Adrenal gland (tissue), 12 donors: ENCODE data around the gene BIRC7. TPM values are rescaled to one million over a fixed set of nuclear protein-coding genes. Genes with fewer than 3 reads are reported as not detected.

Experiments used
- DNase-seq, 7 donors: peaks; one replicate each; pipeline ENCODE4 v3.0.0-alpha.2; 2019 to 2020
- H3K27ac ChIP-seq, 5 donors: fragments of 200-600 bp; sonication (generic) in 4 of 5; 1 replicate in 3 of 5; 2 replicates in 2 of 5; pipeline versions ENCODE4 v1.5.1 to v1.8.0; 2016 to 2020; ENCODE audit warnings: mild to moderate bottlenecking in 1 of 5
- H3K27me3 ChIP-seq: fragments of 200-600 bp; 2 replicates; pipeline ENCODE4 v1.8.0; 2021
- H3K36me3 ChIP-seq, 2 donors: fragments of 200-600 bp; replicated peaks in 1 of 2; 1 replicate in 1 of 2; 2 replicates in 1 of 2; pipeline versions ENCODE4 v1.5.1 to v1.8.0; 2018 to 2022
- H3K4me1 ChIP-seq, 2 donors: fragments of 200-600 bp; replicated peaks in 1 of 2; 1 replicate in 1 of 2; 2 replicates in 1 of 2; pipeline versions ENCODE4 v1.5.1 to v1.8.0; 2018 to 2021
- H3K4me3 ChIP-seq, 4 donors: fragments of 200-600 bp; sonication (generic) in 3 of 4; one replicate each; pipeline ENCODE4 v1.5.1; 2016 to 2018
- H3K9me3 ChIP-seq, 3 donors: fragments of 200-600 bp; sonication (generic) in 1 of 3; replicated peaks in 1 of 3; 1 replicate in 2 of 3; 2 replicates in 1 of 3; pipeline versions ENCODE4 v1.5.1 to v1.8.0; 2016 to 2021
- CTCF ChIP-seq, 6 experiments: fragments of 450-650 bp in 4 of 6; fragments of 200-600 bp in 2 of 6; sonication (generic) in 1 of 6; IDR thresholded peaks; 1 replicate in 5 of 6; 2 replicates in 1 of 6; pipeline versions ENCODE4 v1.5.1 to v1.8.0; 2016 to 2021; ENCODE audit warnings: antibody characterized with exemption in 6 of 6, mild to moderate bottlenecking in 2 of 6, moderate library complexity in 1 of 6
- POLR2A ChIP-seq, 2 donors: fragments of 450-650 bp; IDR thresholded peaks; one replicate each; pipeline ENCODE4 v1.6.1; 2017; ENCODE audit warnings: antibody characterized with exemption in 2 of 2, mild to moderate bottlenecking in 2 of 2, moderate library complexity in 1 of 2
- WGBS, 4 donors: extraction: QIAGEN DNeasy Blood & Tissue Kit in 2 of 4; methylation state at CpG; one replicate each; pipeline versions ENCODE4 v1.1.5 to v1.1.7; 2013 to 2017; 5-methylcytosine and 5-hydroxymethylcytosine counted together
- intact Hi-C, 2 donors: fragments of 100-400 bp; cut with DNase I; formaldehyde crosslinking; loops; one replicate each; pipeline versions ENCODE4 v1.14.1 to v1.15.0; 2022 to 2023
- polyA plus RNA-seq, 3 donors: library from polyadenylated mRNA; stranded (reverse); fragments of 200-250 nt in 2 of 3; fragments of 350-450 nt in 1 of 3; fragmentation: Illumina TruSeq in 1 of 3; extraction: RNeasy Lipid Tissue Mini Kit (QIAGEN cat#74804) in 1 of 3; gene quantifications; one replicate each; pipeline ENCODE4 v1.2.3, GENCODE V29; 2013 to 2014
- total RNA-seq, 9 donors: library from RNA; depleted of rRNA in 4 of 9; stranded (reverse); fragments of >200 nt in 4 of 9; fragments of 120-200 nt in 1 of 9; fragmentation: NEBNext Ultra II Directional in 1 of 9; extraction: Animal tissue kit (Norgen Biotek cat#: 25700) in 1 of 9; gene quantifications; one replicate each; pipeline versions ENCODE4 v1.1.0 to v1.2.4, GENCODE V29; 2013 to 2023
- donor health status: healthy with polysubstance abuse.
- donor health status: Bipolar disorder and iron deficiency.
- donor health status: DM: yes; HTN: yes; CAD: no.
- donor health status: DM: no; HTN: no; CAD: no.
- donor health status: DM: no; HTN: no; CAD: no.
- donor health status: DM: yes; HTN: yes; CAD: no.

Gene BIRC7
- total and polyA plus RNA-seq, 12 donors: 0.28 to 117 (median 1.1) TPM; not detected in 5

- Histone ChIP-seq H3K9me3 (no peaks in the 10 kb centered on the region), H3K27ac (no peak overlapping the region), H3K4me3 (no peak overlapping the region), H3K36me3 (peaks cover 0 to 69% of the 10 kb centered on the region in 2 donors), H3K4me1 (no peaks in the 10 kb centered on the region), H3K27me3 (no peaks in the 10 kb centered on the region)
- 79 to 93% (median 80%) methylated on average over 7 to 14 of the region's 14 CpGs for WGBS, 4 donors
- no peak for DNase-seq
- intact Hi-C loops: no loop called here
- TF ChIP-seq POLR2A (IDR thresholded peaks at IDR 0.05) (no peak), CTCF (IDR thresholded peaks at IDR 0.05) (no peak)
Observed at GRCh38 chr20:63284083-63284440, 48.4 kb downstream of the BIRC7 start.

GRCh38 chr20:63284544-63284949 is 48.8 kb downstream of the BIRC7 start:
- Histone ChIP-seq H3K36me3 (peaks cover 0 to 64% of the 10 kb centered on the region in 2 donors), H3K4me3 (no peak overlapping the region), H3K27me3 (no peaks in the 10 kb centered on the region), H3K27ac (no peak overlapping the region), H3K9me3 (no peaks in the 10 kb centered on the region), H3K4me1 (no peaks in the 10 kb centered on the region)
- intact Hi-C loops: no loop called here
- DNase-seq: no peak
- TF ChIP-seq CTCF (IDR thresholded peaks at IDR 0.05): no peak
- TF ChIP-seq POLR2A (IDR thresholded peaks at IDR 0.05): no peak
- 75 to 100% (median 88%) methylated on average over 3 to 25 of the region's 25 CpGs for WGBS, 4 donors

- TF ChIP-seq CTCF (IDR thresholded peaks at IDR 0.05) (no peak), POLR2A (IDR thresholded peaks at IDR 0.05) (no peak)
- H3K27ac ChIP-seq: no peak overlapping the region
- H3K36me3 ChIP-seq: peaks cover 0 to 59% of the 10 kb centered on the region in 2 donors
- H3K27me3 ChIP-seq: no peaks in the 10 kb centered on the region
- intact Hi-C loops: no loop called here
- H3K9me3 ChIP-seq: no peaks in the 10 kb centered on the region
- WGBS, 4 donors: 83 to 89% (median 86%) methylated on average over 8 to 13 of the region's 13 CpGs
- DNase-seq: no peak
- no peaks in the 10 kb centered on the region for H3K4me1 ChIP-seq
- H3K4me3 ChIP-seq: no peak overlapping the region
Observed at GRCh38 chr20:63284981-63285524, 49.3 kb downstream of the BIRC7 start.

- H3K27ac ChIP-seq: no peak overlapping the region
- H3K27me3 ChIP-seq: no peaks in the 10 kb centered on the region
- no peak overlapping the region for H3K4me3 ChIP-seq
- H3K36me3 ChIP-seq: peaks cover 0 to 50% of the 10 kb centered on the region in 2 donors
- no peak for DNase-seq
- H3K4me1 ChIP-seq: no peaks in the 10 kb centered on the region
- H3K9me3 ChIP-seq: no peaks in the 10 kb centered on the region
- 91 to 95% (median 94%) methylated on average over 29 to 44 of the region's 44 CpGs for WGBS, 4 donors
- intact Hi-C loops: no loop called here
- TF ChIP-seq POLR2A (IDR thresholded peaks at IDR 0.05): no peak
- no peak for TF ChIP-seq CTCF (IDR thresholded peaks at IDR 0.05)
Observed at GRCh38 chr20:63285636-63286615, 50.2 kb downstream of the BIRC7 start.
